OCI-LY7 (cell line): ENCODE results near the gene PPM1B. TPM values are rescaled to one million over a fixed set of nuclear protein-coding genes. Genes with fewer than 3 reads are reported as not detected.

Experiments
- BruUV-seq: library from RNA; stranded (reverse); fragments of 400-500 nt; replicated peaks from 2 replicates; lab custom pipeline; 2021; lab: Mats Ljungman, UMichigan
- CTCF ChIA-PET: fragments of 300-600 bp; sonication (Branson Sonifier 250); formaldehyde crosslinking; loops from one replicate; lab custom pipeline; 2022; ENCODE audit warnings: antibody characterized with exemption; ENCODE audit not compliant: unreplicated experiment; lab: Charles Lee
- POLR2A ChIA-PET: fragments of 300-600 bp; sonication (Branson Sonifier 250); formaldehyde crosslinking; loops from one replicate; lab custom pipeline; 2022; ENCODE audit warnings: antibody characterized with exemption; lab: Charles Lee
- DNase-seq: peaks from one replicate; pipeline ENCODE4 v3.0.0-alpha.2; 2015; ENCODE audit warnings: low spot score
- H2AFZ ChIP-seq: fragments of 200-600 bp; sonication (generic), shearing (Covaris generic); 2 replicates; pipeline ENCODE4 v1.6.1; 2014; ENCODE audit warnings: mild to moderate bottlenecking, antibody characterized with exemption, low read length, moderate library complexity
- H3K27ac ChIP-seq: fragments of 200-600 bp; sonication (generic); 2 replicates; pipeline ENCODE4 v1.5.1; 2014; ENCODE audit warnings: mixed run types, low read depth, mild to moderate bottlenecking, moderate library complexity, low read length, inconsistent platforms; ENCODE audit not compliant: poor library complexity, severe bottlenecking
- H3K36me3 ChIP-seq: fragments of 200-600 bp; sonication (generic); 2 replicates; pipeline ENCODE4 v1.6.1; 2014; ENCODE audit warnings: mild to moderate bottlenecking, antibody characterized with exemption, low read length, moderate library complexity, mixed read lengths; ENCODE audit not compliant: insufficient read depth
- H3K4me1 ChIP-seq: fragments of 200-600 bp; sonication (generic); 2 replicates; pipeline ENCODE4 v1.5.1; 2014; ENCODE audit warnings: mild to moderate bottlenecking, low read length; ENCODE audit not compliant: insufficient read depth, poor library complexity, severe bottlenecking
- H3K4me2 ChIP-seq: fragments of 200-600 bp; sonication (generic); 2 replicates; pipeline ENCODE4 v1.6.1; 2014; ENCODE audit warnings: mild to moderate bottlenecking, low read length
- H3K4me3 ChIP-seq: fragments of 200-600 bp; sonication (generic); 2 replicates; pipeline ENCODE4 v1.5.1; 2014; ENCODE audit warnings: mild to moderate bottlenecking, low read depth, low read length; ENCODE audit not compliant: poor library complexity, severe bottlenecking
- H3K79me2 ChIP-seq: fragments of 200-600 bp; sonication (generic); 2 replicates; pipeline ENCODE4 v1.6.1; 2016; ENCODE audit warnings: low read depth, mild to moderate bottlenecking, low read length, moderate library complexity, mixed read lengths; ENCODE audit not compliant: insufficient read depth
- H3K9me2 ChIP-seq: fragments of 200-600 bp; sonication (generic); 2 replicates; pipeline ENCODE4 v1.6.1; 2016; ENCODE audit warnings: mild to moderate bottlenecking, low read length, mixed read lengths; ENCODE audit not compliant: insufficient read depth
- H3K9me3 ChIP-seq: fragments of 200-600 bp; sonication (generic); 2 replicates; pipeline ENCODE4 v1.6.1; 2014; ENCODE audit warnings: mild to moderate bottlenecking, mixed run types, low read length, mixed read lengths
- H4K20me1 ChIP-seq: fragments of 200-600 bp; sonication (generic); 2 replicates; pipeline ENCODE4 v1.6.1; 2014; ENCODE audit warnings: mild to moderate bottlenecking, antibody characterized with exemption, low read length, moderate library complexity, mixed read lengths; ENCODE audit not compliant: insufficient read depth
- EZH2phosphoT487 ChIP-seq: fragments of 200-600 bp; sonication (generic); IDR thresholded peaks from 2 replicates; pipeline ENCODE4 v1.6.1; 2018; ENCODE audit warnings: low read depth, borderline replicate concordance, mild to moderate bottlenecking, mixed run types, antibody characterized with exemption, low read length, moderate library complexity, mixed read lengths
- intact Hi-C: fragments of 100-400 bp; cut with micrococcal nuclease; formaldehyde crosslinking; loops from one replicate; pipeline ENCODE4 v1.10.0; 2022; ENCODE audit not compliant: unreplicated experiment
- total RNA-seq, 2 experiments: library from RNA; depleted of rRNA in 1 of 2; stranded (reverse); fragments of >200 nt in 1 of 2; shearing (Covaris generic) in 1 of 2; gene quantifications; 2 replicates each; pipeline ENCODE4 v1.2.3, GENCODE V29; 2014 to 2022
- TF ChIP-seq, protein P1 (sequence below): fragments of 200-600 bp; sonication (generic); conservative IDR thresholded peaks from 2 replicates; pipeline ENCODE4 v1.5.1; 2014; ENCODE audit warnings: mild to moderate bottlenecking, antibody characterized with exemption, low read length, moderate library complexity, mixed read lengths

Gene PPM1B
- total RNA-seq, 2 experiments from 2014 or later: 24.8 to 49.8 TPM

GRCh38 chr2:44267269-44267795, 98.7 kb downstream of the PPM1B start:
- CTCF ChIA-PET: no interaction called here
- H3K27ac ChIP-seq: no peak overlapping the region
- TF ChIP-seq, protein P1, sequence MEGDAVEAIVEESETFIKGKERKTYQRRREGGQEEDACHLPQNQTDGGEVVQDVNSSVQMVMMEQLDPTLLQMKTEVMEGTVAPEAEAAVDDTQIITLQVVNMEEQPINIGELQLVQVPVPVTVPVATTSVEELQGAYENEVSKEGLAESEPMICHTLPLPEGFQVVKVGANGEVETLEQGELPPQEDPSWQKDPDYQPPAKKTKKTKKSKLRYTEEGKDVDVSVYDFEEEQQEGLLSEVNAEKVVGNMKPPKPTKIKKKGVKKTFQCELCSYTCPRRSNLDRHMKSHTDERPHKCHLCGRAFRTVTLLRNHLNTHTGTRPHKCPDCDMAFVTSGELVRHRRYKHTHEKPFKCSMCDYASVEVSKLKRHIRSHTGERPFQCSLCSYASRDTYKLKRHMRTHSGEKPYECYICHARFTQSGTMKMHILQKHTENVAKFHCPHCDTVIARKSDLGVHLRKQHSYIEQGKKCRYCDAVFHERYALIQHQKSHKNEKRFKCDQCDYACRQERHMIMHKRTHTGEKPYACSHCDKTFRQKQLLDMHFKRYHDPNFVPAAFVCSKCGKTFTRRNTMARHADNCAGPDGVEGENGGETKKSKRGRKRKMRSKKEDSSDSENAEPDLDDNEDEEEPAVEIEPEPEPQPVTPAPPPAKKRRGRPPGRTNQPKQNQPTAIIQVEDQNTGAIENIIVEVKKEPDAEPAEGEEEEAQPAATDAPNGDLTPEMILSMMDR: no peak
- no peak for TF ChIP-seq EZH2phosphoT487
- DNase-seq: no peak
- BruUV-seq: no TSS peak
- intact Hi-C loops: no loop called here
- POLR2A ChIA-PET: interaction anchor here (0.6 to 0.8 kb wide), 4 partner anchors 29 to 368 kb away, joined by 3 to 5 read pairs (median 3); no protein-coding TSS in a partner anchor
- H2AFZ ChIP-seq: no peak overlapping the region
- H3K4me3 ChIP-seq: no peak overlapping the region
- H4K20me1 ChIP-seq: no peaks in the 10 kb centered on the region
- H3K79me2 ChIP-seq: no peaks in the 10 kb centered on the region
- H3K9me2 ChIP-seq: no peaks in the 10 kb centered on the region
- no peaks in the 10 kb centered on the region for H3K9me3 ChIP-seq
- no peaks in the 10 kb centered on the region for H3K4me1 ChIP-seq
- no peak overlapping the region for H3K4me2 ChIP-seq
- no peaks in the 10 kb centered on the region for H3K36me3 ChIP-seq

DNA sequence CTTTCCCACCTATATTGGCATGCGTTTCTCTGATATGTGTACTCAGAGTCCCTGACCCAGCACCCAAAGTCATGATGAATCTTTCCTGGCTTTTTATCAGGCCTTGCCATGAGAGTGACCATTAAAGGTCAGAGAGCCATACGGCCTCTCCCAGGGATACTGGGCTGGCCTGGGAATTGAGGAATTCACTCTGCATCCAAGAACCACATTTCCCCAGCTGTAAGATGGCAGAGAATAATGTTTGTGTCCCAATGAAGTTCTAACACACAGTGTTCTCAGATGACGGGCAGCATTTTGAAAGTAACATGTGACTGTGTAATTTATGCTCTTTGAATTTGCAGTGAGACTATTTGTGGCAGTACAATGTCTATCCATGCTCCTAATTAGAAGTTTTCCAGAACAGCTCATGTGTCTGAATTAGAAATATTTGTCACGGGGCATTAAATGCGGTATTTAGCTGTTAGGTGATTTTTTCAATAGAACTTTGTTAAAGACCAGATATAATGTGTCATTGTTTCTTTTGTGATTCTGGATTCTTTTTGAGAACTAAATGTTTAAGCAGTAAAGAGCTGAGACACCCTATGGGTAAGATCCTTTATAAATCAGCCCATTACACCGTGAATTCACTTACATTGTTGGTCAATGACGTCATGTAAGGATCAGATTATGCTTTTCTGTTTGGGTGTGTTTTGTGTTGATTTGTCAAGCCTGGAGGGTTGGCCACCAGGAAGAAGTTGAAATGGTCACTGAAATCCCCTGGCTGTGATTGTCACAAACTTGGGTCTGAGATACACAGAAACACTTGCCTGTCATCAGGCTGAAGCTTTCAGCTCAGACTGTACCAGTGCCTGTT, 99.3 kb downstream of the PPM1B start:
- ChIA-PET POLR2A (interaction anchor here (0.6 kb wide), 1 partner anchor 48 kb away, joined by 3 read pairs; no protein-coding TSS in a partner anchor), CTCF (no interaction called here)
- H3K9me3 ChIP-seq: no peaks in the 10 kb centered on the region
- TF ChIP-seq, protein P1: no peak
- no peak for TF ChIP-seq EZH2phosphoT487
- DNase-seq: no peak
- no peaks in the 10 kb centered on the region for H4K20me1 ChIP-seq
- no peaks in the 10 kb centered on the region for H3K79me2 ChIP-seq
- H3K4me1 ChIP-seq: no peaks in the 10 kb centered on the region
- no peak overlapping the region for H3K27ac ChIP-seq
- no peaks in the 10 kb centered on the region for H3K36me3 ChIP-seq
- H3K4me3 ChIP-seq: no peak overlapping the region
- no TSS peak for BruUV-seq
- no peak overlapping the region for H2AFZ ChIP-seq
- H3K9me2 ChIP-seq: no peaks in the 10 kb centered on the region
- intact Hi-C loops: no loop called here
- no peak overlapping the region for H3K4me2 ChIP-seq

- Histone ChIP-seq H2AFZ (no peak overlapping the region), H3K9me2 (no peaks in the 10 kb centered on the region), H3K4me3 (no peak overlapping the region), H3K36me3 (no peaks in the 10 kb centered on the region), H3K9me3 (no peaks in the 10 kb centered on the region), H3K27ac (no peak overlapping the region), H3K79me2 (no peaks in the 10 kb centered on the region), H3K4me1 (no peaks in the 10 kb centered on the region), H3K4me2 (no peak overlapping the region), H4K20me1 (no peaks in the 10 kb centered on the region)
- CTCF ChIA-PET: no interaction called here
- TF ChIP-seq, protein P1: no peak
- TF ChIP-seq EZH2phosphoT487: no peak
- DNase-seq: no peak
- POLR2A ChIA-PET: no interaction called here
- intact Hi-C loops: no loop called here
- BruUV-seq: no TSS peak
Measured at GRCh38 chr2:44269831-44270230, 101.2 kb downstream of the PPM1B start.
